Cardiac muscle cell (in vitro differentiated cells and primary cell): ENCODE data around the gene GRK5. TPM values are rescaled to one million over a fixed set of nuclear protein-coding genes. Genes with fewer than 3 reads are reported as not detected.

Experiments used
- DNase-seq, 2 donors: peaks; one replicate each; pipeline versions ENCODE4 v3.0.0 to v3.0.0-alpha.2; 2010 to 2017; ENCODE audit warnings: low read depth in 1 of 2, low spot score in 1 of 2
- H3K27ac ChIP-seq: fragments of 200-600 bp; sonication (generic); 2 replicates; pipeline ENCODE4 v1.5.1; 2016
- H3K27me3 ChIP-seq: fragments of 200-600 bp; sonication (generic); 2 replicates; pipeline ENCODE4 v1.6.0; 2016; ENCODE audit warnings: control low read depth
- H3K36me3 ChIP-seq: fragments of 200-600 bp; sonication (generic); 2 replicates; pipeline ENCODE4 v1.5.1; 2016; ENCODE audit warnings: control low read depth
- H3K4me1 ChIP-seq: fragments of 200-600 bp; sonication (generic); 2 replicates; pipeline ENCODE4 v1.8.1; 2017; ENCODE audit warnings: low read depth, mild to moderate bottlenecking, mixed run types
- H3K4me3 ChIP-seq: fragments of 200-600 bp; sonication (generic); 2 replicates; pipeline ENCODE4 v1.5.1; 2016; ENCODE audit warnings: mild to moderate bottlenecking
- H3K9me3 ChIP-seq: fragments of 200-600 bp; sonication (generic); 2 replicates; pipeline ENCODE4 v1.5.1; 2017; ENCODE audit warnings: low read depth, mild to moderate bottlenecking, control low read depth
- polyA plus RNA-seq: library from polyadenylated mRNA; unstranded; fragments of >200 nt; fragmentation: Nextera tagmentation; extraction: Ambion mirVana; gene quantifications from 2 replicates; pipeline ENCODE4 v1.2.1, GENCODE V29; 2016
- total RNA-seq: library from RNA; depleted of rRNA; stranded (reverse); fragments of >200 nt; gene quantifications from 2 replicates; pipeline ENCODE4 v1.2.3, GENCODE V29; 2016
- TF ChIP-seq, protein P1 (sequence below): IDR thresholded peaks from 2 replicates; pipeline ENCODE4 v1.5.1; 2012; ENCODE audit warnings: low read depth, mild to moderate bottlenecking, low read length

The GRK5 gene
- total and polyA plus RNA-seq, 2 experiments from 2014 or later, result 3.5 to 18.3 TPM

DNA sequence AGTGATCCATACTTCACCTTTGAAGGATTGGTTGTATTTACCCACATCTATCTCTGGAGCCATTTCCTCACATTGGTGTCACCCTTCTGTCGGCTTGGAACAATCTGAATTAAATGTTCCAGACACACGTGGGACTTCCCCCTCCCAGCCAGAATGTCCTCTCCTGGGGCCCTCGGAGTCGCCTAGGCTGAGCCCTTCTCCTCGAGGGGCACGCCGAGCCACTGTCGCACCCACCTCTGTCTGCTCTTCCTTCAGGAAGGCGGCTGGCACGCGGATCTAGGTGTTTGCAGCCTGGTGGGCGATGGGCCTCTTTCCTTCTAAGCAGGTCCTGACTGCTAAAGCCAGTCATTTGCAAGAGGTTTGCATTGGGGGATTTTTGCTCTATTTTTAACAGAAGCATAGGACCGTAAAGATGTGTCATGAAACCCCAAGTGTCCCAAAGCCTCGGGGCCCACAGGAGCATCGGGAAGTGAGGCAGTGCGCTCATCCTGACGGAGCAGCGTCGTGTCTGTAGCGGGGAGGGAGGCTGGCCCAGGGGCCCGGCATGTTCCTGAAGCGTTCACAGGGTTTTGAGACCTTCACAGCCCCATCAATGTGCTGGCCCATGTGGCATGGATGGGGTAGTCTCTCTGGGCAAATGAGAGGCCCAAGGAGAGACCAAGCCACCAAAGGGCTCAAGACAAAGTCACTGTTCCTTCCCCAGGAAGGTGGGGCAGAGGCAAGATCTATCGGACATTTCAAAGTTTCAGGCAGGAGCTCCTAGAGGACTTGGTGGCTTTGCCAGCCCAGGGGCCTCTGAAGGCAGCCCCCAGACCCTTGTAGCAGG is 248.5 kb downstream of the GRK5 start:
- Histone ChIP-seq H3K9me3 (no peaks in the 10 kb centered on the region), H3K4me3 (no peak overlapping the region), H3K36me3 (no peaks in the 10 kb centered on the region), H3K27ac (no peak overlapping the region), H3K27me3 (no peaks in the 10 kb centered on the region), H3K4me1 (no peaks in the 10 kb centered on the region)
- TF ChIP-seq, protein P1, sequence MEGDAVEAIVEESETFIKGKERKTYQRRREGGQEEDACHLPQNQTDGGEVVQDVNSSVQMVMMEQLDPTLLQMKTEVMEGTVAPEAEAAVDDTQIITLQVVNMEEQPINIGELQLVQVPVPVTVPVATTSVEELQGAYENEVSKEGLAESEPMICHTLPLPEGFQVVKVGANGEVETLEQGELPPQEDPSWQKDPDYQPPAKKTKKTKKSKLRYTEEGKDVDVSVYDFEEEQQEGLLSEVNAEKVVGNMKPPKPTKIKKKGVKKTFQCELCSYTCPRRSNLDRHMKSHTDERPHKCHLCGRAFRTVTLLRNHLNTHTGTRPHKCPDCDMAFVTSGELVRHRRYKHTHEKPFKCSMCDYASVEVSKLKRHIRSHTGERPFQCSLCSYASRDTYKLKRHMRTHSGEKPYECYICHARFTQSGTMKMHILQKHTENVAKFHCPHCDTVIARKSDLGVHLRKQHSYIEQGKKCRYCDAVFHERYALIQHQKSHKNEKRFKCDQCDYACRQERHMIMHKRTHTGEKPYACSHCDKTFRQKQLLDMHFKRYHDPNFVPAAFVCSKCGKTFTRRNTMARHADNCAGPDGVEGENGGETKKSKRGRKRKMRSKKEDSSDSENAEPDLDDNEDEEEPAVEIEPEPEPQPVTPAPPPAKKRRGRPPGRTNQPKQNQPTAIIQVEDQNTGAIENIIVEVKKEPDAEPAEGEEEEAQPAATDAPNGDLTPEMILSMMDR, result no peak
- no peak for DNase-seq

DNA sequence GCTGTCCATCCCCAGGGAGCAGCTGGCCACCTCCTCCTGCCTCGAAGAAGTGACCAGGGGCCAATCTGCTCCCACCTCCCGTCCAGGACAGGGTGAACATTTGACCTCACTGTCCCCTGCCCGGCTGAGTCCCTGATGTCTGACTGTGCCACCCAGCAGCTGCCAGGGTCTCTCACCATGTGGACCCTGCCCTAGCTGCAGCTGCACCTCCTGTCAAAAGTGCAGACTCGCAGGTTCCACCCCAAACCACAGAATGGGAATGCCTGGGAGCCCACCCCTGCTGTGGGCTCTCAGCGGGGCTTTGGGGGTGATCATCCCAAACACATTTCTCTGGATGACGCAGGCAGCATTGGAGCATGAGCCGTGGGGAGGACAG is 249.1 kb downstream of the GRK5 start:
- no peaks in the 10 kb centered on the region for H3K4me1 ChIP-seq
- DNase-seq, result no peak
- H3K36me3 ChIP-seq, result no peaks in the 10 kb centered on the region
- no peak overlapping the region for H3K4me3 ChIP-seq
- H3K27me3 ChIP-seq, result no peaks in the 10 kb centered on the region
- no peak overlapping the region for H3K27ac ChIP-seq
- TF ChIP-seq, protein P1, result no peak
- H3K9me3 ChIP-seq, result no peaks in the 10 kb centered on the region

DNA sequence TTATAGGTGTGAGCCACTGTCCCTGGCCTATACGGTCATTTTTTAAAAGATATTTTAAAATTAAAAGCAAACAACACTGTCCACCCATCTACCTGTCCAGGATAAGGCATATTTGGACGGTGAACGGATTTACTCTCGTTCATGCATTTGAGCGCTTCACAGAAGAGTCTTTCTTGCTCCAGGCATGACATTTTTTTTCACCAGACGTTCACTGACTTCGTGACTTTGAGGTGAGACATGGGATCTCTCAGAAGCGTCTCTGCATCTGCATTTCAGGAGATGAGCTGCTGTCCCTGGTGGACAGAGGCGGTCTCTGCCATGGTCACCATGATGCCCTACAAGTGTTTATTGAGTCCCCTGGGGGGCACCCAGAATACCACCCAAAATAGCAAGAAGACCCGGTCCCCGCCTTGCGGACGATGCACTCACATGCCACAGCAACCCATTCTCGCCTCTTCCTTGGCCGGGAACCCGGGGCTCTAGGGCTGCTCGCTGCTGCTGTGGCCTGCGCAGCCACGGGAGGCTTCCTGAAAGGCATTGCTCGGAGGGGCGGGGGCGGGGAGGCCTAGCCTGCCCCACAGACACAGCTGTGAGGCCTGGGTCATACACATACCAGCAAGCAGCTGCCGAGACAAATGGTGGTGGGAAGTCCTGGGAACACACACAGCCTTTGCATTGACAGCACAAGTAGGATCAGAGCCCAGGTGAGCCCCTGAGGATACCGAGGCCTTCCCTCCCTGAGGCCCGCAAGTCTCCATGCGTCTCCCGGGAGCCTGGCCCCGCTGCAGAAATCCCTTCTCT is 250.8 kb downstream of the GRK5 start:
- Histone ChIP-seq H3K36me3 (no peaks in the 10 kb centered on the region), H3K9me3 (no peaks in the 10 kb centered on the region), H3K4me1 (no peaks in the 10 kb centered on the region), H3K27me3 (no peaks in the 10 kb centered on the region), H3K27ac (no peak overlapping the region), H3K4me3 (no peak overlapping the region)
- DNase-seq, result no peak
- TF ChIP-seq, protein P1, result no peak

DNA sequence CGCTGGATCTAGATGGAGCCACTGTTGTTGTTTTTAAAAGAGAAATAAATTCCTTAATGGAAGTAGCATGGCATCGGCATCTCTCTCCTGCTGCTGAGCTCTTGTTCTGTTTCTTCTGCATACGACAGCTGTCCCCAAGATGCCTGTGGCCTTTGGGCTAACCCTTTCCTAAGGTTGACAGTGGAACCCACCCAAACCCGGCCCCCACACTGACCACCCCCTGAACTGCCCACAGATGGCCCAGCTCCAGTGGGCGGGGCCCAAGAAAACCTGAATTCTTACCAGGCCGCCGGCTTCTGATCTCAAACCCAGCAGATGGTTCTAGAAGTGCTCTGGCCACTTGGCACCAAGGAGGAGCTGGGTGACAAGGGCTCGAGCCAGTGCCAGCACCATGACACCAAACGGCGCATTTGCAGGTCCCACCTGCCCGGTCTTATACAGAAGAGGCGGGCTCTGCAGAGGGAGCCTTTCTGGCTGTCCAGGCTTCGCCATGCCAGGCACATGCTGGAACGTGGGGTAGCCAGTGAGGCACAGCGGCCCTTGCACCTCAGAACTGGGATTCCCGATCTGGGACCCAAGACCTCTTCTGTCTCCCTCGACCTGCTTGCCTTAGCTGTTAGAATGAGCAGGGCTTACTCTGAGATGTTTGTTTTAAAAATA is 252.4 kb downstream of the GRK5 start:
- no peaks in the 10 kb centered on the region for H3K36me3 ChIP-seq
- TF ChIP-seq, protein P1, result no peak
- no peak for DNase-seq
- no peaks in the 10 kb centered on the region for H3K27me3 ChIP-seq
- H3K4me1 ChIP-seq, result no peaks in the 10 kb centered on the region
- H3K4me3 ChIP-seq, result no peak overlapping the region
- H3K27ac ChIP-seq, result no peak overlapping the region
- no peaks in the 10 kb centered on the region for H3K9me3 ChIP-seq

DNA sequence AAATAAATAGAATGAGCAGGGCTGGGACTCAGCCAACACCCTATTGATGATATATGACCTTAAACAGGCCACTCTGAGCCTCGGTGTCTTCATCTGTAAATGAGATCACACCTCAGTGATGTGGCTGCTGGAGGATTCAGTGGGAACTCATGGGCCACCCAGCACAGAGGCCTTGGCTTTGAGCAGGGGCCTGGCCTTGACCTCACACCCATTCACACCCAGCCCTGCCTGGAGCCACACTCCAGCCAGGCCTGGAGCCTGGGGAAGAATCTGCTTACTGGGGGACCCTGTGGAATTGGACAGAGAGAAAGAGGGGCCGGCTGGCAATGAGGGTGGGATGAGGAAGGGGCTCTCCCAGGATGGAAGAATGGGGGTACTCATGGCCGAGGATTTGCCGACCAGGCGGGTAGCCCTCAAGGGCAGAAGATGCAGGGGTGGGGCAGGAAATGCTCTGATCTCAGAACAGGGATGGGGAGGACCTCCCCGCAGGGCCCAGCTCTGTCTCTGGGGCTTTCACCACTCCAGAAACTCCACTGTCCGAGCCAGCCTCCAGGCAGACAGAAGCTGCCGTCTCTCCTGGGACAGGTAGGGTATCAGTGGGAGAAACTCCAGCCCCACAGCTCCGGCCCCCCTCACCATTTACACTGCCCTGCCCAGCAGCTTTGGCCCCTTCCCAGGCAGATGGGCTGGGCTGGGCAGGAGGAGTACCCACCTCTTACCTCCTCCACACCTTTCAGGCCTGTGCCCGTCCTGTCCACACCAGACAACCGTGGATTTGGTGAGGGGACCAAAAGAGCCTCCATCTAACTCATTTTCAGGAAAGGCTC is 253.2 kb downstream of the GRK5 start:
- Histone ChIP-seq H3K27ac (no peak overlapping the region), H3K27me3 (no peaks in the 10 kb centered on the region), H3K9me3 (no peaks in the 10 kb centered on the region), H3K36me3 (no peaks in the 10 kb centered on the region), H3K4me1 (no peaks in the 10 kb centered on the region), H3K4me3 (no peak overlapping the region)
- DNase-seq, result no peak
- TF ChIP-seq, protein P1, result no peak
